Stimulated activated naive CD8-positive, alpha-beta T cell treated with anti-CD3 and anti-CD28 coated beads, Interleukin-15, amount 100 ng/mL, for 72 hours (primary cell): ENCODE data around the gene CNTLN.
"Not testable (repeated sequence)": the region's sequence is repeated elsewhere in the genome, so short reads cannot be mapped to it uniquely, and the experiment has no call there.

Experiments
- ATAC-seq: fragments of 150-1000 bp; cut with Tn5 transposase; 2 replicates; pipeline ENCODE4 v1.10.0; 2021; ENCODE audit warnings: mild to moderate bottlenecking, moderate library complexity
- DNase-seq, 2 donors: peaks; one replicate each; pipeline ENCODE4 v3.0.0; 2021 to 2022
- H3K27ac Mint-ChIP-seq, 2 donors: one replicate each; pipeline ENCODE4 v1.8.0; 2022; ENCODE audit warnings: mild to moderate bottlenecking in 2 of 2, mixed read lengths in 2 of 2, moderate library complexity in 2 of 2
- H3K27me3 Mint-ChIP-seq: one replicate; pipeline ENCODE4 v1.8.0; 2022; ENCODE audit warnings: mixed read lengths
- H3K4me1 Mint-ChIP-seq: one replicate; pipeline ENCODE4 v1.8.0; 2022; ENCODE audit warnings: mild to moderate bottlenecking, mixed read lengths
- H3K4me3 Mint-ChIP-seq, 2 donors: one replicate each; pipeline ENCODE4 v1.8.0; 2022; ENCODE audit warnings: mild to moderate bottlenecking in 2 of 2, mixed read lengths in 2 of 2, moderate library complexity in 1 of 2
- H3K9me3 Mint-ChIP-seq, 2 donors: one replicate each; pipeline ENCODE4 v1.8.0; 2022; ENCODE audit warnings: mixed read lengths in 2 of 2

Gene CNTLN

GRCh38 chr9:17159469-17159868 lies 24.6 kb downstream of the CNTLN start:
- H3K4me3 Mint-ChIP-seq = no peak overlapping the region
- no peak for ATAC-seq
- no peak overlapping the region for H3K27ac Mint-ChIP-seq
- no peaks in the 10 kb centered on the region for H3K4me1 Mint-ChIP-seq
- no peaks in the 10 kb centered on the region for H3K27me3 Mint-ChIP-seq
- DNase-seq = no peak
- peaks cover 5 to 11% of the 10 kb centered on the region in 2 donors for H3K9me3 Mint-ChIP-seq

DNA sequence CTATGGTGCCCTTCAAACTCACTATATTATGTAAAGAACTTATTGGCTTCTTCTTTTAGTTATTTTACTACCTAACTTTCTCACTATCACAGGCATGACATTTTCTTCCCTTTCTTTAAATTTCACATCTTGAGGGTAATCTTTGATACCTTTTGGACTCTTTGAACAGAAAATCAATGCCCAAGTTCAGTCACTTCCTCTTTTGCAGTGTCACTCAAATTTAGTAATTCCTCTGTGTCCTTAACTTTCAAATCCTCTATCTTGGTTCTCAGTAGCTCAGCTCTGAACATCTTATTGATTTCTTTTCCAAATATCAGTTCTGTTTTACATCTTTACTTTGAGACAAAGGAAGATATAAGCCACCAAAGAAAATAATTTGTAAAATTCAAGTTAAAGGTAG lies 25.5 kb downstream of the CNTLN start:
- H3K4me3 Mint-ChIP-seq = no peak overlapping the region
- no peak for DNase-seq
- no peaks in the 10 kb centered on the region for H3K27me3 Mint-ChIP-seq
- no peak overlapping the region for H3K27ac Mint-ChIP-seq
- H3K4me1 Mint-ChIP-seq = no peaks in the 10 kb centered on the region
- peaks cover 5 to 11% of the 10 kb centered on the region in 2 donors for H3K9me3 Mint-ChIP-seq
- no peak for ATAC-seq

- no peaks in the 10 kb centered on the region for H3K4me1 Mint-ChIP-seq
- H3K27me3 Mint-ChIP-seq = no peaks in the 10 kb centered on the region
- H3K4me3 Mint-ChIP-seq = no peak overlapping the region
- DNase-seq (no peak), ATAC-seq (no peak)
- H3K27ac Mint-ChIP-seq = no peak overlapping the region
- peaks cover 0 to 11% of the 10 kb centered on the region in 2 donors for H3K9me3 Mint-ChIP-seq
Observed at GRCh38 chr9:17165764-17166163, 30.9 kb downstream of the CNTLN start.

- DNase-seq = no peak
- ATAC-seq = no peak
- Mint-ChIP-seq H3K27me3 (no peaks in the 10 kb centered on the region), H3K27ac (no peak overlapping the region), H3K4me1 (no peaks in the 10 kb centered on the region), H3K9me3 (peaks cover 3 to 16% of the 10 kb centered on the region in 2 donors), H3K4me3 (no peak overlapping the region)
Observed at GRCh38 chr9:17166346-17166745, 31.5 kb downstream of the CNTLN start.

- H3K9me3 Mint-ChIP-seq = peaks cover 6 to 12% of the 10 kb centered on the region in 2 donors
- H3K4me3 Mint-ChIP-seq = no peak overlapping the region
- no peak for DNase-seq
- H3K27me3 Mint-ChIP-seq = no peaks in the 10 kb centered on the region
- H3K4me1 Mint-ChIP-seq = no peaks in the 10 kb centered on the region
- ATAC-seq = no peak
- H3K27ac Mint-ChIP-seq = peak overlapping the region in 1 of 2 donors; percentile 28
Observed at GRCh38 chr9:17171309-17172094, 36.7 kb downstream of the CNTLN start.

DNA sequence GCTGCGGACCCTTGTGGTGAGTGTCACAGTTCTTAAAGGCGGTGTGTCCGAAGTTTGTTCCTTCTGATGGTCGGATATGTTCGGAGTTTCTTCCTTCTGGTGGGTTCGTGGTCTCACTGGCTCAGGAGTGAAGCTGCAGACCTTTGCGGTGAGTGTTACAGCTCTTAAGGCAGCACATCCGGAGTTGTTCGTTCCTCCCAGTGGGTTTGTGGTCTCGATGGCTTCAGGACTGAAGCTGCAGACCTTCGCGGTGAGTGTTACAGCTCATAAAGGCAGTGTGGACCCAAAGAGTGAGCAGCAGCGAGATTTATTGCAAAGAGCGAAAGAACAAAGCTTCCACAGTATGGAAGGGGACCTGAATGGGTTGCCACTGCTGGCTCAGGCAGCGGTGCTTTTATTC lies 42.7 kb downstream of the CNTLN start:
- not testable (repeated sequence) for H3K4me1 Mint-ChIP-seq, H3K27me3 Mint-ChIP-seq, H3K4me3 Mint-ChIP-seq, H3K27ac Mint-ChIP-seq, DNase-seq, ATAC-seq
- peaks cover 6 to 14% of the 10 kb centered on the region in 2 donors for H3K9me3 Mint-ChIP-seq

GRCh38 chr9:17185481-17186029 lies 50.7 kb downstream of the CNTLN start:
- H3K27ac Mint-ChIP-seq = no peak overlapping the region
- no peak overlapping the region for H3K4me3 Mint-ChIP-seq
- H3K9me3 Mint-ChIP-seq = peaks cover 6 to 7% of the 10 kb centered on the region in 2 donors
- H3K4me1 Mint-ChIP-seq = no peaks in the 10 kb centered on the region
- DNase-seq (no peak), ATAC-seq (no peak)
- H3K27me3 Mint-ChIP-seq = no peaks in the 10 kb centered on the region

DNA sequence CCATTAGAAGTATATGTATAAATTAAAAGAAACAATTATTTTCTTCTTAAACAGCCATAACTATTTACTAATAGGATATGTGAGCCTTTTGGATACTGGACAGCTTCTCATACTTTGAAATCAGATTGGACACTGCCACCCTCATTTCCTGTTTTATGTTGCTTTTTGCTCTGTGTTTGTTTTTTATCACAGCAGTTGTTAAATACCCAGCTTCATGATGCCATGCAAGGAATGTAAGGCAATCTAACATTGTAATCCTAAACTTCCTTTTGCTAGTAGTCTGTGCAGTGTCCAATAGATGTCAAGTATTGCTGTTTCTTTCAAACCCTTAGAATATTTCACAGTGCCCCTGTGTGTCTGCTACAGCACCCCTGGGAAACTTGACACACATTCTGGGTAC lies 56.2 kb downstream of the CNTLN start:
- Mint-ChIP-seq H3K27ac (no peak overlapping the region), H3K27me3 (no peaks in the 10 kb centered on the region), H3K9me3 (no peaks in the 10 kb centered on the region), H3K4me1 (no peaks in the 10 kb centered on the region), H3K4me3 (no peak overlapping the region)
- ATAC-seq (no peak), DNase-seq (no peak)

GRCh38 chr9:17204611-17205152 lies 69.8 kb downstream of the CNTLN start:
- ATAC-seq (no peak), DNase-seq (no peak)
- Mint-ChIP-seq H3K4me1 (no peaks in the 10 kb centered on the region), H3K9me3 (peaks cover 12 to 45% of the 10 kb centered on the region in 2 donors), H3K4me3 (no peak overlapping the region), H3K27ac (no peak overlapping the region), H3K27me3 (no peaks in the 10 kb centered on the region)

- ATAC-seq = no peak
- Mint-ChIP-seq H3K4me3 (no peak overlapping the region), H3K4me1 (no peaks in the 10 kb centered on the region), H3K27ac (no peak overlapping the region), H3K27me3 (no peaks in the 10 kb centered on the region), H3K9me3 (peaks cover 13 to 24% of the 10 kb centered on the region in 2 donors)
- no peak for DNase-seq
Observed at GRCh38 chr9:17216011-17216410, 81.2 kb downstream of the CNTLN start.

- Mint-ChIP-seq H3K4me3 (no peak overlapping the region), H3K27me3 (no peaks in the 10 kb centered on the region), H3K9me3 (peaks cover 13 to 19% of the 10 kb centered on the region in 2 donors), H3K27ac (no peak overlapping the region), H3K4me1 (no peaks in the 10 kb centered on the region)
- DNase-seq (no peak), ATAC-seq (no peak)
Observed at GRCh38 chr9:17216646-17217045, 81.8 kb downstream of the CNTLN start.

DNA sequence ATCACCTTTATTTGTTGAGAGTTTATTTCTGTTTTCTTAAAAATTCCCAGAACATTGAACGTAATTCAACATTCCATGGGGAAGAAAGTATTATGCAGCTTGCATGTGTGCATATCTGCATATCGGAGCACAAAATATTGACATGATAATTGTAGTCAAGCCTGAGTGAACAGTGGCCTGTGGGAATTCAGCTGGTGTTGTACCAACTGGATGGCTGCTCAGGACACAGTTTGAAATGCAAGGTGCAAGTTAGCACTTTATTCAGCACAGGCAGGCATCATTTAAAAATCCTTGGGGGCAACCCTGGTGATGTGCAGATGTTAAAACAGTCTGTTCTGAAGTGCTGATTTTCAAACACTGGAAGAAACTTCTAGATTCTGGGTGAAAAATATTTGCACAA lies 82.4 kb downstream of the CNTLN start:
- ATAC-seq (no peak), DNase-seq (no peak)
- peaks cover 13 to 15% of the 10 kb centered on the region in 2 donors for H3K9me3 Mint-ChIP-seq
- H3K4me1 Mint-ChIP-seq = no peaks in the 10 kb centered on the region
- no peak overlapping the region for H3K4me3 Mint-ChIP-seq
- no peak overlapping the region for H3K27ac Mint-ChIP-seq
- H3K27me3 Mint-ChIP-seq = no peaks in the 10 kb centered on the region

DNA sequence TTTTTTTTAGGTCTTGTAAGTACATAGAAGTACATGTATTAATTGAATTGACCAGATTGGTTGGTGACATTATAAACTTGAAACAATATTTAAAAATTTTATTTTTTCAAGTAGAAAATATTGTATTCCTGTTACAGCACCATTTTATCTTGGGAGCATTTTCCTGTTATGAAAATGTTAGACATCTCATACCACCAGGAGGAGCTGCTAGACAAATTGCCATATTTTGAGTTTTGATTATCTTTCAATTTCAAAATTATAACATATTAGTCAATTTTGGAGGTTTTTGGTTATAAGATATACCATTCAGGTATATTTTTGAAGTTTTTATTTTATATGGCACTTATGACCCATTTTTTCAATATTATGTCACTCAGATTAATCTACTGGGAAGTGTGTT lies 84.4 kb downstream of the CNTLN start:
- no peaks in the 10 kb centered on the region for H3K4me1 Mint-ChIP-seq
- peaks cover 0 to 5% of the 10 kb centered on the region in 2 donors for H3K9me3 Mint-ChIP-seq
- DNase-seq (no peak), ATAC-seq (no peak)
- no peak overlapping the region for H3K27ac Mint-ChIP-seq
- no peak overlapping the region for H3K4me3 Mint-ChIP-seq
- H3K27me3 Mint-ChIP-seq = no peaks in the 10 kb centered on the region

DNA sequence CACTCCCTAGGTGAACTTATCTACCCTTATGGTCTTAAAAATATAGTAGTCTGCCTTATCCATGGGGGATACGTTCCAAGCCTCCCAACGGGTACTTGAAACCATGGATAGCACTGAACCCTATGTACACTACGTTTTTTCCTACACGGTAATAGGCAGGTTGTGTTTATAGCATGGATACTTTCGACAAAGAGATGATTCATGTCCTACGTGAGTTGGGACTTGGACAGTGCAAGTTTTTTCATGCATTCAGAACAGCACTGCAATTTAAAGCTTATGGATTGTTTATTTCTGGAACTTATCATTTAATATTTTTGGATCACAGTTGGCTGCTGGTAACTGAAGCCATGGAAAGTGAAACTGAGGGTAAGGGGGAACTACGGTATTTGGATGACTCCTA lies 88.1 kb downstream of the CNTLN start:
- Mint-ChIP-seq H3K27ac (no peak overlapping the region), H3K9me3 (no peaks in the 10 kb centered on the region), H3K4me3 (no peak overlapping the region), H3K27me3 (no peaks in the 10 kb centered on the region), H3K4me1 (no peaks in the 10 kb centered on the region)
- DNase-seq (no peak), ATAC-seq (no peak)

DNA sequence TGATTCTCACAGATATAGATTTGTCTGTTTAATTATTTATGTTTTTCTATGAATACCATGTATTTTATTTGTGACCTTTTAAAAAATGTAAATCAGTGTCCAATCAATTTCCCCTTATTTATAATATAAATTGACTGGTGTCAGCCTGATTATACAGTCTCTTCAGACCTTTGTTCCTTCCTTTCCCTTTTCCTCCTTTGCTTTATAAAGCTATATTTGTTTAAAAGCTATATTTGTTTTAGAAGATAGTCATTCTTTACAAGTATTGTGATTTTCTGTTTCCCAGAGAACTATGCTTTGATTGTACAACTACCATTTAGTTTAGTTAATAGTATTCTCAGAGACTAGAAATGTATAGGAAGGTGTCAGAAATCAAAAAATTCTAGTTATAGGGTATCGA lies 90.6 kb downstream of the CNTLN start:
- peaks cover 0 to 7% of the 10 kb centered on the region in 2 donors for H3K9me3 Mint-ChIP-seq
- H3K4me3 Mint-ChIP-seq = no peak overlapping the region
- no peaks in the 10 kb centered on the region for H3K27me3 Mint-ChIP-seq
- no peak overlapping the region for H3K27ac Mint-ChIP-seq
- no peak for ATAC-seq
- DNase-seq = no peak
- no peaks in the 10 kb centered on the region for H3K4me1 Mint-ChIP-seq

GRCh38 chr9:17229945-17230560 lies 95.2 kb downstream of the CNTLN start:
- Mint-ChIP-seq H3K27me3 (no peaks in the 10 kb centered on the region), H3K4me1 (no peaks in the 10 kb centered on the region), H3K4me3 (no peak overlapping the region), H3K27ac (no peak overlapping the region), H3K9me3 (peaks cover 0 to 7% of the 10 kb centered on the region in 2 donors)
- DNase-seq (no peak), ATAC-seq (no peak)
